ENCODE measurements around the gene DPH5. TPM values are rescaled to one million over a fixed set of nuclear protein-coding genes. Genes with fewer than 3 reads are reported as not detected.

Gene DPH5
- total RNA-seq, 2 donors from 2014 or later = 2.6 to 29.6 TPM

DNA sequence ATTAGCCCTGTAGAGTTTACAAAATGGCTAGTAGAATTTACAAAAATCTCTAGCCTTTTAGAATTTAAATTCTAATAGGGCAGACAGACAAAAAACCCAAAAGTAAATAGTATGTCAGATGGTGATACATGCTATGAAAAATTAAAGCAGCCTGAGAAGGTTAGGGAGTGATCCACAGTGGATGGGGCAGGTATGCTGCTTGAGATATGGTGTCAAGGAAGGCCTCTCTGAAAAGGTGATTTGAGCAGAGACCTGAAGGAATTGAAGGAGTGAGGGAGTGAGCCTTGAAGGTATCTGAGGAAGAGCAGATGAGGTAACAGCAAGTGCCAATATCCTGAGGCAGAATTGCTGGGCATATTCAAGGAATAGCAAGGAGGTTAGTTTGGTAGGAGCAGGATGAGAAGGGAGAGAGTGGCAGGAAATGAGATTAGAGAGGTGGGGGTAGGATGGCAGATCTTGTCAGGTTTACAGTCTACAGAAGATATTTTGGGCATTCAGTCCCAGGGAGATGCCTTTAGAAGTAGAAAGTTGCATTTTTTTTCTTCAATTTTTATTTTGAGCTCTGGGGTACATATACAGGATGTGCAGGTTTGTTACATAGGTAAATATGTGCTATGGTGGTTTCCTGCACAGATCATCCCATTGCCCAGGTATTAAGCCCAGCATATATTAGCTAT lies 40.8 kb upstream of the DPH5 start:
- Histone ChIP-seq H3K36me3 (replicated peaks in 1 of 2; ENCODE audit: insufficient read depth in 1 of 2, low read depth in 2 of 2) (no peaks in the 10 kb centered on the region), H3K4me1 (no peaks in the 10 kb centered on the region), H3K27ac (no peak overlapping the region), H3K27me3 (no peaks in the 10 kb centered on the region), H3K9me3 (no peaks in the 10 kb centered on the region), H3K4me3 (no peak overlapping the region)
- intact Hi-C loops (cut with DNase I) = no loop called here
- TF ChIP-seq, protein P1, sequence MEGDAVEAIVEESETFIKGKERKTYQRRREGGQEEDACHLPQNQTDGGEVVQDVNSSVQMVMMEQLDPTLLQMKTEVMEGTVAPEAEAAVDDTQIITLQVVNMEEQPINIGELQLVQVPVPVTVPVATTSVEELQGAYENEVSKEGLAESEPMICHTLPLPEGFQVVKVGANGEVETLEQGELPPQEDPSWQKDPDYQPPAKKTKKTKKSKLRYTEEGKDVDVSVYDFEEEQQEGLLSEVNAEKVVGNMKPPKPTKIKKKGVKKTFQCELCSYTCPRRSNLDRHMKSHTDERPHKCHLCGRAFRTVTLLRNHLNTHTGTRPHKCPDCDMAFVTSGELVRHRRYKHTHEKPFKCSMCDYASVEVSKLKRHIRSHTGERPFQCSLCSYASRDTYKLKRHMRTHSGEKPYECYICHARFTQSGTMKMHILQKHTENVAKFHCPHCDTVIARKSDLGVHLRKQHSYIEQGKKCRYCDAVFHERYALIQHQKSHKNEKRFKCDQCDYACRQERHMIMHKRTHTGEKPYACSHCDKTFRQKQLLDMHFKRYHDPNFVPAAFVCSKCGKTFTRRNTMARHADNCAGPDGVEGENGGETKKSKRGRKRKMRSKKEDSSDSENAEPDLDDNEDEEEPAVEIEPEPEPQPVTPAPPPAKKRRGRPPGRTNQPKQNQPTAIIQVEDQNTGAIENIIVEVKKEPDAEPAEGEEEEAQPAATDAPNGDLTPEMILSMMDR (IDR thresholded peaks at IDR 0.05) = no peak
- no peak for TF ChIP-seq POLR2A (IDR thresholded peaks at IDR 0.05)
- no peak for DNase-seq
- ATAC-seq = no peak

DNA sequence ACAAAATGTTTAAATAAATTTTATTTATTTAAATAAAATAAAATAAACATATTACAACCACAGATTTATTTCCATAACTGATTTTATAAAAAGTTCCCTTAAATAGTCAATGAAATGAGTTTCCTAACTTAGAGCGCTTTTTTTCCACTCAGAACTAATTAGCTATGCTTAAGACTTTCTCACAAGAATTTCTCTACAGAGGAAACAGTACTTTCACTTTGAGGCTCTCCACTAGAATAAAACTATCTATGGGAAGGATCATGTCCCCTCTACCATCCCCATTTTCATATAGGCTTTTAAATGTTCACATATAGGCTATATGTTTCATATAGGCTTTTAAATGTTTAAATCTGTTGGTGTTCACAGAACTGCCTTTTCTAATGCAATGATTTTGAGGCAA lies 40.0 kb upstream of the DPH5 start:
- Histone ChIP-seq H3K4me3 (no peak overlapping the region), H3K27ac (no peak overlapping the region), H3K27me3 (no peaks in the 10 kb centered on the region), H3K9me3 (no peaks in the 10 kb centered on the region), H3K4me1 (no peaks in the 10 kb centered on the region), H3K36me3 (replicated peaks in 1 of 2; ENCODE audit: insufficient read depth in 1 of 2, low read depth in 2 of 2) (no peaks in the 10 kb centered on the region)
- no peak for ATAC-seq
- intact Hi-C loops (cut with DNase I) = no loop called here
- 88 to 90% methylated on average over 1 of the region's 1 CpG for WGBS, 2 donors
- TF ChIP-seq POLR2A (IDR thresholded peaks at IDR 0.05) = no peak
- TF ChIP-seq, protein P1 (IDR thresholded peaks at IDR 0.05) = no peak
- DNase-seq = no peak

- ATAC-seq (no peak), DNase-seq (no peak)
- no peak overlapping the region for H3K4me3 ChIP-seq
- 73 to 75% methylated on average over 2 of the region's 2 CpGs for WGBS, 2 donors
- no peaks in the 10 kb centered on the region for H3K9me3 ChIP-seq
- intact Hi-C loops (cut with DNase I) = no loop called here
- H3K27ac ChIP-seq = no peak overlapping the region
- no peak for TF ChIP-seq POLR2A (IDR thresholded peaks at IDR 0.05)
- TF ChIP-seq, protein P1 (IDR thresholded peaks at IDR 0.05) = no peak
- no peaks in the 10 kb centered on the region for H3K4me1 ChIP-seq
- no peaks in the 10 kb centered on the region for H3K27me3 ChIP-seq
- no peaks in the 10 kb centered on the region for H3K36me3 ChIP-seq (replicated peaks in 1 of 2; ENCODE audit: insufficient read depth in 1 of 2, low read depth in 2 of 2)
Observed at GRCh38 chr1:101064697-101065096, 39.1 kb upstream of the DPH5 start.

DNA sequence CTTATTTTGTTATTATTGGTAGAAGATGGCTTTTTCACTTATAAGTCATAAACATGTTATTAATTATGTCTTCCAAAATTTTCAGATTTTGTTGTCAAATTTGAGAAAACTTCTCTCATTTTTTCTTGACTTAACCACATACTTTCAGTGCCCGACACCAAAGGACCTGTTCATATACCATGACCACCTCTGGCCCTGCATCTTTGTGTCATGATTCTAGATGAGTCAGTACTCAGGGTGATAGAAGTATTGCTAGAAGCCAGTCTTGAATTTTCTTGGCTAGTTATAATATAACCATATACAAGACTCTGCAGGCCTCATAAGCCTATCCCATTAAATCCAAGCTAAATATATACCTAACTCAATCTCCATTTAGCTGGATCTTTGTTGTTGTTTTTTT lies 35.4 kb upstream of the DPH5 start:
- no peaks in the 10 kb centered on the region for H3K9me3 ChIP-seq
- no peak for TF ChIP-seq POLR2A (IDR thresholded peaks at IDR 0.05)
- TF ChIP-seq, protein P1 (IDR thresholded peaks at IDR 0.05) = no peak
- 100% methylated on average over 1 of the region's 1 CpG for WGBS, 2 donors
- ATAC-seq (no peak), DNase-seq (no peak)
- H3K36me3 ChIP-seq (replicated peaks in 1 of 2; ENCODE audit: insufficient read depth in 1 of 2, low read depth in 2 of 2) = no peaks in the 10 kb centered on the region
- intact Hi-C loops (cut with DNase I) = no loop called here
- H3K4me1 ChIP-seq = no peaks in the 10 kb centered on the region
- no peak overlapping the region for H3K4me3 ChIP-seq
- no peak overlapping the region for H3K27ac ChIP-seq
- no peaks in the 10 kb centered on the region for H3K27me3 ChIP-seq

GRCh38 chr1:101059945-101060542 lies 34.5 kb upstream of the DPH5 start:
- ATAC-seq (no peak), DNase-seq (no peak)
- H3K27me3 ChIP-seq = no peaks in the 10 kb centered on the region
- no peaks in the 10 kb centered on the region for H3K9me3 ChIP-seq
- intact Hi-C loops (cut with DNase I) = no loop called here
- TF ChIP-seq POLR2A (IDR thresholded peaks at IDR 0.05) = no peak
- H3K4me1 ChIP-seq = no peaks in the 10 kb centered on the region
- no peaks in the 10 kb centered on the region for H3K36me3 ChIP-seq (replicated peaks in 1 of 2; ENCODE audit: insufficient read depth in 1 of 2, low read depth in 2 of 2)
- WGBS, 2 donors = 82 to 87% methylated on average over 6 of the region's 6 CpGs
- no peak overlapping the region for H3K27ac ChIP-seq
- H3K4me3 ChIP-seq = no peak overlapping the region
